DMS 273 (cell line): Measurements from ENCODE around the gene EOGT.

Source experiments
- DNase-seq: peaks from one replicate; lab custom pipeline; 2025; ENCODE audit not compliant: unreplicated experiment; lab: John Stamatoyannopoulos, UW

EOGT gene

GRCh38 chr3:68963891-68964290 is 49.6 kb downstream of the EOGT start:
- no peak for DNase-seq

- DNase-seq = no peak
These were observed 50.1 kb downstream of the EOGT start for GRCh38 chr3:68963376-68963775.

- no peak for DNase-seq
These were observed 54.6 kb downstream of the EOGT start for GRCh38 chr3:68958932-68959331.

- DNase-seq = no peak
These were observed 55.6 kb downstream of the EOGT start for GRCh38 chr3:68957895-68958294.

- DNase-seq = no peak
These were observed 59.6 kb downstream of the EOGT start for GRCh38 chr3:68953816-68954444.

- no peak for DNase-seq
These were observed 68.3 kb downstream of the EOGT start for GRCh38 chr3:68945225-68945624.

- DNase-seq = no peak
These were observed 69.6 kb downstream of the EOGT start for GRCh38 chr3:68943753-68944500.

GRCh38 chr3:68941055-68941454 is 72.4 kb downstream of the EOGT start:
- no peak for DNase-seq

- DNase-seq = no peak
These were observed 76.6 kb downstream of the EOGT start for GRCh38 chr3:68936856-68937255.

GRCh38 chr3:68935778-68936177 is 77.7 kb downstream of the EOGT start:
- no peak for DNase-seq

GRCh38 chr3:68931406-68932149 is 81.9 kb downstream of the EOGT start:
- DNase-seq = peak; percentile 36
